Astrocyte of the spinal cord (primary cell): ENCODE measurements around the gene IFFO2.

Experiments used
- DNase-seq: peaks from one replicate; pipeline ENCODE4 v3.0.0; 2011; ENCODE audit warnings: low read depth, low spot score
- H3K4me3 ChIP-seq: 2 replicates; pipeline ENCODE4 v1.5.1; 2011; ENCODE audit warnings: low read depth, mild to moderate bottlenecking, low read length, moderate library complexity
- CTCF ChIP-seq: IDR thresholded peaks from 2 replicates; pipeline ENCODE4 v1.5.1; 2012; ENCODE audit warnings: low read depth, mild to moderate bottlenecking, low read length, inconsistent platforms
- in situ Hi-C: cut with HindIII; loops from 2 replicates; pipeline ENCODE4 v1.10.0; 2017; ENCODE audit warnings: low sequenced_read_pairs

The IFFO2 gene

DNA sequence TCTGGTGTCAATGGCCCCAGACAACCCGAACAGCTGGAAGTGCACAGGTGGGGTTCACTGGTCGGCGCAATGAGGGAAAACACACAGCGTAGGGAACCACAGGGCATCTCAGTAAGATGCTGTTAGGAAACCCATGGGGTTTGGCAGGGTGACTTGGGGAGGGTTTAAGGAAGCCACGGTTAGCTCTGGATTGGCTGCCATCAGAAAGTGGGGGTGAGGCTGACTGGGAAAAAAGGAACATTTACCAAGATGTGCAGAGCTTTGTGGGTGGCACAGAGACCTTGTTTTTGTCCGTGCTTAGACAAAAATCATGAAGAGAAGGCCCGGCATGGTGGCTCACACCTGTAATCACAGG, 65.1 kb downstream of the IFFO2 start:
- H3K4me3 ChIP-seq = no peak overlapping the region
- no peak for TF ChIP-seq CTCF
- DNase-seq = no peak
- in situ Hi-C loops = no loop called here

- no peak for TF ChIP-seq CTCF
- DNase-seq = peak; percentile 57
- in situ Hi-C loops = no loop called here
- no peak overlapping the region for H3K4me3 ChIP-seq
Observed at GRCh38 chr1:18890706-18891425, 65.6 kb downstream of the IFFO2 start.

DNA sequence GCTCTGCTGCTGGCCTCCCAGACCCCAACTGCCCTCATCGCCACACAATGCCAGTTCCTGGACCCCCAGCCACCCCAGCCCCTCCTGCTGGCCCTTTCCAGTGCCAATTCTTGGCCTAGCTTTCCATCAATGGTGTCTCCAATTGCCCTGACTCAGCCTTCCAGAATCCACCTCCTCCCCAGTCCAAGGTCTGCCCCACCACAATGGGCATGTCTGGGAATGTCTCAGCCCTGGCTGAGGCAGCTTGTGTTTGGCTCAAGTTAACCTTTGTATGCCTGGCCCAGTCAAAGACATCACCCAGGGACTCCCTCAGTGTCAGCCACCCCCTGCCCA, 70.5 kb downstream of the IFFO2 start:
- peak; percentile 72 for DNase-seq
- in situ Hi-C loops = no loop called here
- H3K4me3 ChIP-seq = no peak overlapping the region
- no peak for TF ChIP-seq CTCF

GRCh38 chr1:18885311-18886002, 71.0 kb downstream of the IFFO2 start:
- TF ChIP-seq CTCF = no peak
- no peak overlapping the region for H3K4me3 ChIP-seq
- DNase-seq = no peak
- in situ Hi-C loops = no loop called here

- H3K4me3 ChIP-seq = no peak overlapping the region
- no peak for DNase-seq
- TF ChIP-seq CTCF = no peak
- in situ Hi-C loops = no loop called here
Observed at GRCh38 chr1:18884727-18885126, 71.7 kb downstream of the IFFO2 start.

DNA sequence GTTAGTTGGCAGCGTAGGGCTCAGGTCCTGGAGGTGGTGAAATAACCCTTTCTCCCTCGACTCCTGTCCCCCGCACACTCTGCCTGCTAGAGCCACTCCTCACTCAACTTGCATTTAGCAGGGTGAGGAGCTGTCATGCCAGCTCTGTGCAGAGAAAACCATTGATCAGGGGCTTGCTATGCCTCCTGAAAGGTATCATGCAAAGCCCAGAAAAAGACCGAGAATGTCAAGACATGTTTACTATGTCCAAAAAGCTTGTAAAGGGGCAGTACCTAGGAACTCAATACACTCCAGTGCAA, 72.1 kb downstream of the IFFO2 start:
- no peak overlapping the region for H3K4me3 ChIP-seq
- no peak for DNase-seq
- in situ Hi-C loops = no loop called here
- no peak for TF ChIP-seq CTCF
